Muscle layer of duodenum (tissue), 2 donors: ENCODE measurements around the gene TACR3.
"Not testable (repeated sequence)": the region's sequence is repeated elsewhere in the genome, so short reads cannot be mapped to it uniquely, and the experiment has no call there.

Experiments used
- H3K27ac ChIP-seq: one replicate; pipeline ENCODE4 v1.7.0; 2013; ENCODE audit warnings: mild to moderate bottlenecking, low read length
- H3K27me3 ChIP-seq: one replicate; pipeline ENCODE4 v1.7.0; 2013; ENCODE audit warnings: low read depth, mild to moderate bottlenecking, control low read depth, low read length
- H3K36me3 ChIP-seq, 2 donors: one replicate each; pipeline ENCODE4 v1.7.0; 2013; ENCODE audit warnings: low read length in 2 of 2, control low read depth in 1 of 2, mild to moderate bottlenecking in 1 of 2; ENCODE audit not compliant: insufficient read depth in 2 of 2, control insufficient read depth in 1 of 2
- H3K4me1 ChIP-seq, 2 donors: one replicate each; pipeline ENCODE4 v1.7.0; 2013; ENCODE audit warnings: low read length in 2 of 2, mild to moderate bottlenecking in 2 of 2, control low read depth in 1 of 2, moderate library complexity in 1 of 2; ENCODE audit not compliant: insufficient read depth in 2 of 2, control insufficient read depth in 1 of 2
- H3K4me3 ChIP-seq, 2 donors: one replicate each; pipeline ENCODE4 v1.7.0; 2013; ENCODE audit warnings: low read length in 2 of 2, low read depth in 1 of 2, mild to moderate bottlenecking in 1 of 2
- H3K9me3 ChIP-seq, 2 donors: one replicate each; pipeline ENCODE4 v1.7.0; 2013; ENCODE audit warnings: low read length in 2 of 2, control low read depth in 1 of 2, mild to moderate bottlenecking in 1 of 2; ENCODE audit not compliant: control insufficient read depth in 1 of 2
- donor health status: healthy.

TACR3 gene

DNA sequence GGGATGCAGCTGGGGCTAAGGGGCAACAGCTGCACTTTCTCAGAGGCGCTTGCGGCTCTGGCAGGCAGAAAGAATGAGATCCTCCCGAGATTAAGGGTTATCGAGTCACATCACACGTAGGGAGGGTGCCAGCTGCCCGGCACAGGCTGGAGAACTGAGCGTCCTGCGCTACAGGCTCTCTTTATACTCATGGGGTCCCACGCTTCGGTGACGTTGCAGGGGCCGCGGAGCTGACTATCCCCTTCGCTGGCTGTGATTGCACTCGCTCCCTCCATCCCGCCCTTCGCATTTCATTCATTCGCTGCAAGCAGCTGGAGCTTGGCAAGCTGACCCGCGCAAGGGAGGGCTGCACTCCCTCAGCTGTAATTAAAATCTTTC is at the start of gene TACR3:
TSS of gene TACR3 (minus strand) at position 156 of the 378 bp plus-strand sequence. CDS start 310 bp downstream, outside the sequence.
- Histone ChIP-seq H3K27me3 (no peaks in the 10 kb centered on the region), H3K9me3 (no peaks in the 10 kb centered on the region), H3K36me3 (no peaks in the 10 kb centered on the region), H3K4me3 (peak within 1 kb of the TSS; percentile 1 to 56), H3K4me1 (peaks cover 0 to 10% of the 10 kb centered on the region in 2 donors), H3K27ac (no peak within 1 kb of the TSS)

DNA sequence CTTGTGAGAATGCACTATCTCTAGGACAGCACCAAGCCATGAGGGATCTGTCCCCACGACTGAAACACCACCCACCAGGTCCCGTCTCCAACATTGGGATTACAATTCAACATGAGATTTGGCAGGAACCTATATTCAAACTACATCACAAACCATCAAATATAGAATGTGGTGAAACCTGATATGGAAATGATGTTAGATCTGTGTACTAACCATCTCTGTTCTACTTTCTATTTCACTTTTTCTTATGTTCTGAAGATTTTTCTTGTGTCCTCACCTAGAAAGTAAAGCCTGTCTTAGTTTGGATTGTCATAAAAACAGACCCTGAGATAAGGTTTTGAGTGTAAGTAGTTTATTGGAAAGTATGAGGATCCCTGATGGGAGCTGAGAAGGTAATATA is 37.8 kb upstream of the TACR3 start:
- H3K4me1 ChIP-seq: no peaks in the 10 kb centered on the region
- no peaks in the 10 kb centered on the region for H3K27me3 ChIP-seq
- no peak overlapping the region for H3K4me3 ChIP-seq
- H3K27ac ChIP-seq: no peak overlapping the region
- H3K36me3 ChIP-seq: no peaks in the 10 kb centered on the region
- H3K9me3 ChIP-seq: no peaks in the 10 kb centered on the region

DNA sequence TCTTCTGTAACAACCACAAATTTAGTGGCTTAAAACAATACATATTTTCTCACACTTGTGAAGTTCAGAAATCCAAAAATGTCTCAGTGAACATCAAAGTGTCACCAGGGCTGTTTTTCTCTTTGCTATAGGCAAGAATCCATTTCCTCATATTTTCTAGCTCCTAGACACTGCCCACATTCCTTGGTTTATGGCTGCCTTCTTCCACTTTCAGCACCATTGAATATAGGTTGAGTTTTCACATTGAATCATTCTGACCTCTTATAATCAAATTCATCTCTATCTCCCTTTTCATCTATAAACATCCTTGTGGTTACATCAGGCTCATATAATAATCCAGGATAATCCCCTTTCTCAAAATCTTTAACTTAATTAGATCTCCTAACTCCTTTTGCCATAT is 37.0 kb upstream of the TACR3 start:
- Histone ChIP-seq H3K4me1 (no peaks in the 10 kb centered on the region), H3K4me3 (no peak overlapping the region), H3K27me3 (no peaks in the 10 kb centered on the region), H3K27ac (no peak overlapping the region), H3K9me3 (no peaks in the 10 kb centered on the region), H3K36me3 (no peaks in the 10 kb centered on the region)

GRCh38 chr4:103754844-103755243 is 35.1 kb upstream of the TACR3 start:
- Histone ChIP-seq H3K27ac (no peak overlapping the region), H3K9me3 (no peaks in the 10 kb centered on the region), H3K4me3 (no peak overlapping the region), H3K4me1 (no peaks in the 10 kb centered on the region), H3K27me3 (no peaks in the 10 kb centered on the region), H3K36me3 (no peaks in the 10 kb centered on the region)

DNA sequence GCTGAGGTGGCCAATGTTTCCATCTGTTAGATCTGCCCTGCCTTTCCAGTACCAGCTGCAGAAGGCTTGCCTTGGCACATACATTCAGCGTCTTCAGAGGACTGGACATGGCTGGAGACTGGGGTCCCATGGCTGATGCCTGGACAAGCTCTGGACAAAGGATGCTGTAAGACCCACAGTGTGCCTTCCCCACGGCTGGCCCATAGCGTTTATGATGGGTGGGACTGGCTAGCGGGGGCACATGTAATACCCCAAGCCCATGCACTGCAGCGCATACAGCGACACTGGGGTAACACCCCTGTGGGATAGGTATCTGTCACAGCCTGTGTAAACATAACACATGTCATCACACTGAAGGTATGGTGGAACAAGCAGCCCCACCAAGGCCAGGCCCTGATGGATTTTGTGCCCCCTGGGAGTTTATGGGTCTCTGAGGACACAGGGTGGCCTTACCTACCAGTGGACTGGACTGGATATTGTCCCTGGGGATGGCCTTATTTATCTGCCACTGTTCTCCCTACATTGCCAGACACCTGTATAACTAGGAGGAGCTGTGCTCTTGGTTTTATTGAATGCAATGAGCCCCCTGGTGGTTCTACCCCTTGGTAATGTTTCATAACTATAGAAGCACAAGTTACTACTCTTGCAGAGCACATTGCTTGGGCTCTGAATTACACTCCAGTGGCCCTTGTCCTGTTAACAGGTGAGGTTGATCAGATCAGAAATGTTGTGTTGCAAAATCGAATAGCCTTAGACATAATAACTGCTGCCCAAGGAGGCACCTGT is 34.3 kb upstream of the TACR3 start:
- Histone ChIP-seq H3K27me3 (no peaks in the 10 kb centered on the region), H3K4me3 (no peak overlapping the region), H3K36me3 (no peaks in the 10 kb centered on the region), H3K27ac (no peak overlapping the region), H3K9me3 (no peaks in the 10 kb centered on the region), H3K4me1 (no peaks in the 10 kb centered on the region)

DNA sequence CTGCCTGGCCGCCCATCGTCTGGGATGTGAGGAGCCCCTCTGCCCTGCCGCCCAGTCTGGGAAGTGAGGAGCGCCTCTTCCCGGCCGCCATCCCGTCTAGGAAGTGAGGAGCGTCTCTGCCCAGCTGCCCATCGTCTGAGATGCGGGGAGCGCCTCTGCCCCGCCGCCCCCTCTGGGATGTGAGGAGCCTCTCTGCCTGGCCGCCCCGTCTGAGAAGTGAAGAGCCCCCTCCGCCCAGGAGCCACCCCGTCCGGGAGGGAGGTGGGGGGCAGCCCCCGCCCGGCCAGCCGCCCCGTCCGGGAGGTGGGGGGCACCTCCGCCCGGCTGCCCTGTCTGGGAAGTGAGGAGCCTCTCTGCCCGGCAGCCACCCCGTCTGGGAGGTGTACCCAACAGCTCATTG is 3.4 kb upstream of the TACR3 start:
- not testable (repeated sequence) for H3K36me3 ChIP-seq, H3K27me3 ChIP-seq, H3K9me3 ChIP-seq, H3K4me3 ChIP-seq, H3K27ac ChIP-seq
- peaks cover 0 to 10% of the 10 kb centered on the region in 2 donors for H3K4me1 ChIP-seq

DNA sequence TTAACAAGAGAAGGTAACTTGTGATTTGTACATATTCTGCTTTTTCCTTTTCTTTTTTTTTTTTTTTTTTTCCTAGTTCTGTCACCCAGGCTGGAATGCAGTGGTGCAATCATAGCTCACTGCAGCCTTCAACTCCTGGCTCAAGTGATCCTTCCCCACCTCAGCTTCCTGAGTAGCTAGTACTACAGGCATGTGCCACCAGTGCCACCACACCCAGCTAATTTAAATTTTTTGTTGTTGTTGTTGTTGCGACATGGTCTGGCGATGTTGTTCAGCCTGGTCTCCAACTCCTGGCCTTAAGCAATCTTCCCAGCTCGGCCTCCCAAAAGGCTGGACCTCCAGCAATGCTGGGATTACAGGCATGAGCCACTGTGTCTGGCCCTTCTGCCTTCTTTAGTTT is 1.5 kb upstream of the TACR3 start:
- Histone ChIP-seq H3K4me1 (peaks cover 0 to 10% of the 10 kb centered on the region in 2 donors), H3K27ac (no peak overlapping the region), H3K9me3 (no peaks in the 10 kb centered on the region), H3K36me3 (no peaks in the 10 kb centered on the region), H3K27me3 (no peaks in the 10 kb centered on the region), H3K4me3 (no peak overlapping the region)

- Histone ChIP-seq H3K4me3 (no peak overlapping the region), H3K4me1 (peaks cover 0 to 10% of the 10 kb centered on the region in 2 donors), H3K9me3 (no peaks in the 10 kb centered on the region), H3K36me3 (no peaks in the 10 kb centered on the region), H3K27me3 (no peaks in the 10 kb centered on the region), H3K27ac (no peak overlapping the region)
These were observed 876 bp upstream of the TACR3 start for GRCh38 chr4:103720661-103721060.

DNA sequence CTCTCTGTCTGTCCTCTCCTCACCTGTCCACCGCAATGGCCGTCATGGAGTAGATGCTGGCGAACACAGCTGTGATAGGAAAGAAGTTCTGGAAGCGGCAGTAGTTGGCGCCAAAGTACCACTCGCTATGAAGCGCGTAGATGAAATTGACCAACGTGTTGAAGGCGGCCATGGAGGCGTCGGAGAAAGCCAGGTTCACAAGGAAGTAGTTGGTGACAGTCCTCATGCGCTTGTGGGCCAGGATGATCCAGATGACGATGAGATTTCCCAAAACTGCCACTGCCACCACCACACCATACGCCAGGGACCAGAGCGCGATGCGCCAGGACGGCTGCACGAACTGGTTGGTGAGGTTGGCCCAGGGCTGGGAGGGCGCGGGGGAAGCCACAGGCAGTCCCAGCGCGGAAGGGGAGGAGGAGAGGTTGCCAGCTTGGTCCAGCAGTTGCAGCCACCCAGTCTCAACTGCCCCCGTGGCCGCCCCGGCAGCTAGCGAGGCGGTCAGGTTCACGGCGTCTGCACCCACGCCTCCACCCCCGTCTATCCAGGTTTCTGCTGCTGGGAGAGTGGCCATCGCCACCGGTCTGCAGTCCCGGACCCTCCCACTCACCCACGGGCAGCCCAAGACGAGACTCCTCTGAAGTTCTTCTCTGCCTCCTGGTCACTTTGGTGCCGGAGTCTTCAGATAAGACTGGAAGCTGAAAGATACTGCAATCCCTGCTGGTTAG is 518 bp downstream of the TACR3 start:
- Histone ChIP-seq H3K9me3 (no peaks in the 10 kb centered on the region), H3K27me3 (no peaks in the 10 kb centered on the region), H3K4me3 (peak overlapping the region in 1 of 2 donors; percentile 56), H3K27ac (no peak overlapping the region), H3K36me3 (no peaks in the 10 kb centered on the region), H3K4me1 (peaks cover 0 to 10% of the 10 kb centered on the region in 2 donors)

- H3K27ac ChIP-seq: no peak overlapping the region
- H3K4me1 ChIP-seq: no peaks in the 10 kb centered on the region
- H3K36me3 ChIP-seq: no peaks in the 10 kb centered on the region
- no peaks in the 10 kb centered on the region for H3K27me3 ChIP-seq
- H3K9me3 ChIP-seq: no peaks in the 10 kb centered on the region
- H3K4me3 ChIP-seq: no peak overlapping the region
These were observed 27.2 kb downstream of the TACR3 start for GRCh38 chr4:103692615-103693014.

DNA sequence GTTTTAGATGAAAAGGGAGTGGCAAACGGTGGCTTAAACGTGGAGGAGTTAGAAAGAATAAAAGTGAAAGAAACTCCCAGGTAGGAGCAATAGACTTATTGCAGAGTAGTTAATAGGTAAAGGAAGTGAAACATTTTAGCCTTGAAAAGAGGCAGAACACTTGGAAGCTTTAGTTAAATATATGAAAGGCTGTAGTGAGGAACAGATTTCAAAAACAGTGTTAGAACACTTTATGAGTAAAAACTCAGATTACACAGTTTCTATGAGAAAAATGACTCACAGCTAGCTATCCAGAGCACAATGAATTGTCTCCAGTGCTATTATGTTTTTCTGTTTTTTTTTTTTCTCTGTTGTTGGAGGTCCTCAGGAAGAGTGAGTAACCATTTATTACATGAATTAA is 45.8 kb downstream of the TACR3 start:
- H3K27me3 ChIP-seq: no peaks in the 10 kb centered on the region
- no peaks in the 10 kb centered on the region for H3K36me3 ChIP-seq
- no peak overlapping the region for H3K4me3 ChIP-seq
- H3K27ac ChIP-seq: no peak overlapping the region
- H3K4me1 ChIP-seq: no peaks in the 10 kb centered on the region
- H3K9me3 ChIP-seq: peaks cover 0 to 5% of the 10 kb centered on the region in 2 donors
